ENCODE measurements around the gene PTPN7.

PTPN7 gene

GRCh38 chr1:202106340-202107254 lies 53.8 kb downstream of the PTPN7 start:
- H3K4me3 ChIP-seq (ENCODE audit: low read depth in 1 of 2, low read length in 2 of 2): no peak overlapping the region
- no peaks in the 10 kb centered on the region for H3K4me1 ChIP-seq (ENCODE audit: insufficient read depth, low read length)
- no peak overlapping the region for H3K9ac ChIP-seq (ENCODE audit: low read length)
- H3K27me3 ChIP-seq (ENCODE audit: control insufficient read depth in 1 of 2, insufficient read depth in 2 of 2, low read length in 2 of 2): no peaks in the 10 kb centered on the region
- H3K9me3 ChIP-seq (ENCODE audit: low read length): no peaks in the 10 kb centered on the region
- H3K36me3 ChIP-seq (ENCODE audit: insufficient read depth, low read length): no peaks in the 10 kb centered on the region
- no peak overlapping the region for H3K27ac ChIP-seq (ENCODE audit: low read depth, low read length)

- H3K9me3 ChIP-seq (ENCODE audit: low read length): no peaks in the 10 kb centered on the region
- H3K9ac ChIP-seq (ENCODE audit: low read length): no peak overlapping the region
- no peaks in the 10 kb centered on the region for H3K36me3 ChIP-seq (ENCODE audit: insufficient read depth, low read length)
- H3K27me3 ChIP-seq (ENCODE audit: control insufficient read depth in 1 of 2, insufficient read depth in 2 of 2, low read length in 2 of 2): no peaks in the 10 kb centered on the region
- no peak overlapping the region for H3K4me3 ChIP-seq (ENCODE audit: low read depth in 1 of 2, low read length in 2 of 2)
- H3K4me1 ChIP-seq (ENCODE audit: insufficient read depth, low read length): no peaks in the 10 kb centered on the region
- H3K27ac ChIP-seq (ENCODE audit: low read depth, low read length): no peak overlapping the region
Measured at GRCh38 chr1:202105571-202106339, 54.6 kb downstream of the PTPN7 start.

DNA sequence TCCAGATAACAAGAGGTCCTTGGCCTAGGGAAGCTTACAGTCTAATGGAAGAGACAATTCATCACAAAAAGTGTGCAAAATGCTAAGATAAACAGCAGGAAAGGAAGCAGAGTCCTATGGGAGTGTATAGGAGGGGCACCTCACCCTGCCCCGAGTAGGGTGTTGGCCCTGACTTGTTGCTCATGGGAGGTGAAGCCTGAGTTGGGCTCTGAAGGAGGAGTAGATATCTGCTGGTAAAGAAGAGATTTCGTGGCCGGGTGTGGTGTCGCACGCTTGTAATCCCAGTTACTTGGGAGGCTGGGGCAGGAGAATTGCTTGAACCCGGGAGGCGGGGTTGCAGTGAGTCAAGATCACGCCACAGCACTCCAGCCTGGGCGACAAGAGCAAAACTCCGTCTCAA lies 56.3 kb downstream of the PTPN7 start:
- H3K9ac ChIP-seq (ENCODE audit: low read length): no peak overlapping the region
- no peak overlapping the region for H3K27ac ChIP-seq (ENCODE audit: low read depth, low read length)
- H3K4me3 ChIP-seq (ENCODE audit: low read depth in 1 of 2, low read length in 2 of 2): no peak overlapping the region
- H3K9me3 ChIP-seq (ENCODE audit: low read length): no peaks in the 10 kb centered on the region
- no peaks in the 10 kb centered on the region for H3K27me3 ChIP-seq (ENCODE audit: control insufficient read depth in 1 of 2, insufficient read depth in 2 of 2, low read length in 2 of 2)
- no peaks in the 10 kb centered on the region for H3K36me3 ChIP-seq (ENCODE audit: insufficient read depth, low read length)
- H3K4me1 ChIP-seq (ENCODE audit: insufficient read depth, low read length): no peaks in the 10 kb centered on the region

GRCh38 chr1:202101184-202101583 lies 59.2 kb downstream of the PTPN7 start:
- H3K9me3 ChIP-seq (ENCODE audit: low read length): no peaks in the 10 kb centered on the region
- H3K9ac ChIP-seq (ENCODE audit: low read length): no peak overlapping the region
- H3K27me3 ChIP-seq (ENCODE audit: control insufficient read depth in 1 of 2, insufficient read depth in 2 of 2, low read length in 2 of 2): no peaks in the 10 kb centered on the region
- no peak overlapping the region for H3K4me3 ChIP-seq (ENCODE audit: low read depth in 1 of 2, low read length in 2 of 2)
- no peaks in the 10 kb centered on the region for H3K4me1 ChIP-seq (ENCODE audit: insufficient read depth, low read length)
- H3K36me3 ChIP-seq (ENCODE audit: insufficient read depth, low read length): no peaks in the 10 kb centered on the region
- H3K27ac ChIP-seq (ENCODE audit: low read depth, low read length): no peak overlapping the region

Measured in muscle layer of colon (tissue), 2 donors.